ENCODE results near the gene CREM. TPM values are rescaled to one million over a fixed set of nuclear protein-coding genes. Genes with fewer than 3 reads are reported as not detected.

CREM gene
- total and polyA plus RNA-seq, 2 experiments from 2014 or later, result 40.9 to 43.8 TPM

DNA sequence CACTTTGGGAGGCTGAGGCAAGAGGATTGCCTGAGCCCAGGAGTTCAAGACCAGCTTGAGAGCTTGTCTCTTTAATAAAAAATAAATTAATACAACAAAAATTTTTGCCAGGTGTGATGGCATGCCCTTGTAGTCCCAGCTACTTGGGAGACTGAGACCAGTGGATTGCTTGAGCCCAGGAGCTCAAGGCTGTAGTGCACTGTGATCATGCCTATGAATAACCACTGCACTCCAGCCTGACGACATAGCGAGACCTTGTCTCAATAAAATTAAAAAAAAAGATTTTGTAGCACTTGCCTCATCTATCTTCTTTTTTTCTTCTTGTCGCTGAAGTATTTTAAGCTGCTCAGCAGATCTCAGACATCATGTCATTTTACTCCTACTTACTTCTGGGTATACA, 26.3 kb downstream of the CREM start:
- H3K27me3 Mint-ChIP-seq (ENCODE audit: insufficient read depth, low read depth, poor library complexity), result no peaks in the 10 kb centered on the region
- no peak overlapping the region for H2AFZ ChIP-seq
- no peaks in the 10 kb centered on the region for H3K36me3 ChIP-seq (ENCODE audit: insufficient read depth)
- H3K27ac Mint-ChIP-seq, result no peak overlapping the region
- no peaks in the 10 kb centered on the region for H3K27me3 ChIP-seq (ENCODE audit: insufficient read depth)
- no peaks in the 10 kb centered on the region for H3K79me2 ChIP-seq (replicated peaks; ENCODE audit: insufficient read depth)
- H4K20me1 ChIP-seq (replicated peaks; ENCODE audit: insufficient read depth), result no peaks in the 10 kb centered on the region; the same call in 1 of the 2 replicates
- no peak overlapping the region for H3K27ac ChIP-seq (ENCODE audit: low read depth)
- no peak overlapping the region for H3K4me2 ChIP-seq
- DNase-seq (ENCODE audit: low spot score), result no peak
- no peak for ATAC-seq
- H3K9me2 ChIP-seq (ENCODE audit: insufficient read depth), result no peaks in the 10 kb centered on the region
- no peaks in the 10 kb centered on the region for H3K9me3 Mint-ChIP-seq
- H3K4me3 Mint-ChIP-seq, result no peak overlapping the region
- H3F3A ChIP-seq (replicated peaks; ENCODE audit: low read depth), result no peaks in the 10 kb centered on the region
- no peak overlapping the region for H3K4me3 ChIP-seq
- no peaks in the 10 kb centered on the region for H3K36me3 Mint-ChIP-seq (ENCODE audit: low read depth)
- no peak for TF ChIP-seq EZH2phosphoT487 (IDR thresholded peaks at IDR 0.05; ENCODE audit: unreplicated experiment)
- TF ChIP-seq, protein P1, sequence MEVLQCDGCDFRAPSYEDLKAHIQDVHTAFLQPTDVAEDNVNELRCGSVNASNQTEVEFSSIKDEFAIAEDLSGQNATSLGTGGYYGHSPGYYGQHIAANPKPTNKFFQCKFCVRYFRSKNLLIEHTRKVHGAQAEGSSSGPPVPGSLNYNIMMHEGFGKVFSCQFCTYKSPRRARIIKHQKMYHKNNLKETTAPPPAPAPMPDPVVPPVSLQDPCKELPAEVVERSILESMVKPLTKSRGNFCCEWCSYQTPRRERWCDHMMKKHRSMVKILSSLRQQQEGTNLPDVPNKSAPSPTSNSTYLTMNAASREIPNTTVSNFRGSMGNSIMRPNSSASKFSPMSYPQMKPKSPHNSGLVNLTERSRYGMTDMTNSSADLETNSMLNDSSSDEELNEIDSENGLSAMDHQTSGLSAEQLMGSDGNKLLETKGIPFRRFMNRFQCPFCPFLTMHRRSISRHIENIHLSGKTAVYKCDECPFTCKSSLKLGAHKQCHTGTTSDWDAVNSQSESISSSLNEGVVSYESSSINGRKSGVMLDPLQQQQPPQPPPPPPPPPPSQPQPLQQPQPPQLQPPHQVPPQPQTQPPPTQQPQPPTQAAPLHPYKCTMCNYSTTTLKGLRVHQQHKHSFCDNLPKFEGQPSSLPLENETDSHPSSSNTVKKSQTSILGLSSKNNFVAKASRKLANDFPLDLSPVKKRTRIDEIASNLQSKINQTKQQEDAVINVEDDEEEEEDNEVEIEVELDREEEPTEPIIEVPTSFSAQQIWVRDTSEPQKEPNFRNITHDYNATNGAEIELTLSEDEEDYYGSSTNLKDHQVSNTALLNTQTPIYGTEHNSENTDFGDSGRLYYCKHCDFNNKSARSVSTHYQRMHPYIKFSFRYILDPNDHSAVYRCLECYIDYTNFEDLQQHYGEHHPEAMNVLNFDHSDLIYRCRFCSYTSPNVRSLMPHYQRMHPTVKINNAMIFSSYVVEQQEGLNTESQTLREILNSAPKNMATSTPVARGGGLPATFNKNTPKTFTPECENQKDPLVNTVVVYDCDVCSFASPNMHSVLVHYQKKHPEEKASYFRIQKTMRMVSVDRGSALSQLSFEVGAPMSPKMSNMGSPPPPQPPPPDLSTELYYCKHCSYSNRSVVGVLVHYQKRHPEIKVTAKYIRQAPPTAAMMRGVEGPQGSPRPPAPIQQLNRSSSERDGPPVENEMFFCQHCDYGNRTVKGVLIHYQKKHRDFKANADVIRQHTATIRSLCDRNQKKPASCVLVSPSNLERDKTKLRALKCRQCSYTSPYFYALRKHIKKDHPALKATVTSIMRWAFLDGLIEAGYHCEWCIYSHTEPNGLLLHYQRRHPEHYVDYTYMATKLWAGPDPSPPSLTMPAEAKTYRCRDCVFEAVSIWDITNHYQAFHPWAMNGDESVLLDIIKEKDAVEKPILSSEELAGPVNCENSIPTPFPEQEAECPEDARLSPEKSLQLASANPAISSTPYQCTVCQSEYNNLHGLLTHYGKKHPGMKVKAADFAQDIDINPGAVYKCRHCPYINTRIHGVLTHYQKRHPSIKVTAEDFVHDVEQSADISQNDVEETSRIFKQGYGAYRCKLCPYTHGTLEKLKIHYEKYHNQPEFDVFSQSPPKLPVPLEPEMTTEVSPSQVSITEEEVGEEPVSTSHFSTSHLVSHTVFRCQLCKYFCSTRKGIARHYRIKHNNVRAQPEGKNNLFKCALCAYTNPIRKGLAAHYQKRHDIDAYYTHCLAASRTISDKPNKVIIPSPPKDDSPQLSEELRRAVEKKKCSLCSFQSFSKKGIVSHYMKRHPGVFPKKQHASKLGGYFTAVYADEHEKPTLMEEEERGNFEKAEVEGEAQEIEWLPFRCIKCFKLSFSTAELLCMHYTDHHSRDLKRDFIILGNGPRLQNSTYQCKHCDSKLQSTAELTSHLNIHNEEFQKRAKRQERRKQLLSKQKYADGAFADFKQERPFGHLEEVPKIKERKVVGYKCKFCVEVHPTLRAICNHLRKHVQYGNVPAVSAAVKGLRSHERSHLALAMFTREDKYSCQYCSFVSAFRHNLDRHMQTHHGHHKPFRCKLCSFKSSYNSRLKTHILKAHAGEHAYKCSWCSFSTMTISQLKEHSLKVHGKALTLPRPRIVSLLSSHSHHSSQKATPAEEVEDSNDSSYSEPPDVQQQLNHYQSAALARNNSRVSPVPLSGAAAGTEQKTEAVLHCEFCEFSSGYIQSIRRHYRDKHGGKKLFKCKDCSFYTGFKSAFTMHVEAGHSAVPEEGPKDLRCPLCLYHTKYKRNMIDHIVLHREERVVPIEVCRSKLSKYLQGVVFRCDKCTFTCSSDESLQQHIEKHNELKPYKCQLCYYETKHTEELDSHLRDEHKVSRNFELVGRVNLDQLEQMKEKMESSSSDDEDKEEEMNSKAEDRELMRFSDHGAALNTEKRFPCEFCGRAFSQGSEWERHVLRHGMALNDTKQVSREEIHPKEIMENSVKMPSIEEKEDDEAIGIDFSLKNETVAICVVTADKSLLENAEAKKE (CRISPR knock-in tag; IDR thresholded peaks at IDR 0.05), result no peak
- no peak for TF ChIP-seq CREB1 (CRISPR knock-in tag; IDR thresholded peaks at IDR 0.05; ENCODE audit: low read depth)
- no peak for TF ChIP-seq POLR2AphosphoS5 (IDR thresholded peaks at IDR 0.05; ENCODE audit: low read depth)
- TF ChIP-seq ZNF114 (CRISPR knock-in tag; IDR thresholded peaks at IDR 0.05), result no peak
- TF ChIP-seq, protein P2, sequence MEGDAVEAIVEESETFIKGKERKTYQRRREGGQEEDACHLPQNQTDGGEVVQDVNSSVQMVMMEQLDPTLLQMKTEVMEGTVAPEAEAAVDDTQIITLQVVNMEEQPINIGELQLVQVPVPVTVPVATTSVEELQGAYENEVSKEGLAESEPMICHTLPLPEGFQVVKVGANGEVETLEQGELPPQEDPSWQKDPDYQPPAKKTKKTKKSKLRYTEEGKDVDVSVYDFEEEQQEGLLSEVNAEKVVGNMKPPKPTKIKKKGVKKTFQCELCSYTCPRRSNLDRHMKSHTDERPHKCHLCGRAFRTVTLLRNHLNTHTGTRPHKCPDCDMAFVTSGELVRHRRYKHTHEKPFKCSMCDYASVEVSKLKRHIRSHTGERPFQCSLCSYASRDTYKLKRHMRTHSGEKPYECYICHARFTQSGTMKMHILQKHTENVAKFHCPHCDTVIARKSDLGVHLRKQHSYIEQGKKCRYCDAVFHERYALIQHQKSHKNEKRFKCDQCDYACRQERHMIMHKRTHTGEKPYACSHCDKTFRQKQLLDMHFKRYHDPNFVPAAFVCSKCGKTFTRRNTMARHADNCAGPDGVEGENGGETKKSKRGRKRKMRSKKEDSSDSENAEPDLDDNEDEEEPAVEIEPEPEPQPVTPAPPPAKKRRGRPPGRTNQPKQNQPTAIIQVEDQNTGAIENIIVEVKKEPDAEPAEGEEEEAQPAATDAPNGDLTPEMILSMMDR (conservative IDR thresholded peaks at IDR 0.05; ENCODE audit: low read depth in 2 of 2), result no peak
- no peak for TF ChIP-seq JUNB (IDR thresholded peaks at IDR 0.05; ENCODE audit: unreplicated experiment)
- TF ChIP-seq ZNF331 (CRISPR knock-in tag; IDR thresholded peaks at IDR 0.05; ENCODE audit: low read depth), result no peak
- no peak for TF ChIP-seq NANOG (IDR thresholded peaks at IDR 0.05; ENCODE audit: borderline replicate concordance)
- TF ChIP-seq, protein P3, sequence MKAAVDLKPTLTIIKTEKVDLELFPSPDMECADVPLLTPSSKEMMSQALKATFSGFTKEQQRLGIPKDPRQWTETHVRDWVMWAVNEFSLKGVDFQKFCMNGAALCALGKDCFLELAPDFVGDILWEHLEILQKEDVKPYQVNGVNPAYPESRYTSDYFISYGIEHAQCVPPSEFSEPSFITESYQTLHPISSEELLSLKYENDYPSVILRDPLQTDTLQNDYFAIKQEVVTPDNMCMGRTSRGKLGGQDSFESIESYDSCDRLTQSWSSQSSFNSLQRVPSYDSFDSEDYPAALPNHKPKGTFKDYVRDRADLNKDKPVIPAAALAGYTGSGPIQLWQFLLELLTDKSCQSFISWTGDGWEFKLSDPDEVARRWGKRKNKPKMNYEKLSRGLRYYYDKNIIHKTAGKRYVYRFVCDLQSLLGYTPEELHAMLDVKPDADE (IDR thresholded peaks at IDR 0.05), result no peak
- TF ChIP-seq, protein P4, sequence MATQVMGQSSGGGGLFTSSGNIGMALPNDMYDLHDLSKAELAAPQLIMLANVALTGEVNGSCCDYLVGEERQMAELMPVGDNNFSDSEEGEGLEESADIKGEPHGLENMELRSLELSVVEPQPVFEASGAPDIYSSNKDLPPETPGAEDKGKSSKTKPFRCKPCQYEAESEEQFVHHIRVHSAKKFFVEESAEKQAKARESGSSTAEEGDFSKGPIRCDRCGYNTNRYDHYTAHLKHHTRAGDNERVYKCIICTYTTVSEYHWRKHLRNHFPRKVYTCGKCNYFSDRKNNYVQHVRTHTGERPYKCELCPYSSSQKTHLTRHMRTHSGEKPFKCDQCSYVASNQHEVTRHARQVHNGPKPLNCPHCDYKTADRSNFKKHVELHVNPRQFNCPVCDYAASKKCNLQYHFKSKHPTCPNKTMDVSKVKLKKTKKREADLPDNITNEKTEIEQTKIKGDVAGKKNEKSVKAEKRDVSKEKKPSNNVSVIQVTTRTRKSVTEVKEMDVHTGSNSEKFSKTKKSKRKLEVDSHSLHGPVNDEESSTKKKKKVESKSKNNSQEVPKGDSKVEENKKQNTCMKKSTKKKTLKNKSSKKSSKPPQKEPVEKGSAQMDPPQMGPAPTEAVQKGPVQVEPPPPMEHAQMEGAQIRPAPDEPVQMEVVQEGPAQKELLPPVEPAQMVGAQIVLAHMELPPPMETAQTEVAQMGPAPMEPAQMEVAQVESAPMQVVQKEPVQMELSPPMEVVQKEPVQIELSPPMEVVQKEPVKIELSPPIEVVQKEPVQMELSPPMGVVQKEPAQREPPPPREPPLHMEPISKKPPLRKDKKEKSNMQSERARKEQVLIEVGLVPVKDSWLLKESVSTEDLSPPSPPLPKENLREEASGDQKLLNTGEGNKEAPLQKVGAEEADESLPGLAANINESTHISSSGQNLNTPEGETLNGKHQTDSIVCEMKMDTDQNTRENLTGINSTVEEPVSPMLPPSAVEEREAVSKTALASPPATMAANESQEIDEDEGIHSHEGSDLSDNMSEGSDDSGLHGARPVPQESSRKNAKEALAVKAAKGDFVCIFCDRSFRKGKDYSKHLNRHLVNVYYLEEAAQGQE (IDR thresholded peaks at IDR 0.05; ENCODE audit: unreplicated experiment), result no peak
- no peaks in the 10 kb centered on the region for H3K4me1 ChIP-seq (ENCODE audit: insufficient read depth)
- H3K4me1 Mint-ChIP-seq, result peaks cover 16% of the 10 kb centered on the region

Data from GM23338 (cell line).